Endothelial cell of umbilical vein (primary cell): Measurements from ENCODE around the gene LCTL. TPM values are rescaled to one million over a fixed set of nuclear protein-coding genes. Genes with fewer than 3 reads are reported as not detected.

Experiments used
- BruUV-seq: library from RNA; stranded (reverse); fragments of 400-500 nt; replicated peaks from 2 replicates; lab custom pipeline; 2021; lab: Mats Ljungman, UMichigan
- CTCF ChIA-PET: fragments of 300-600, 350-600 bp; sonication (Branson Sonifier 250); formaldehyde crosslinking; loops from one replicate; lab custom pipeline; 2021; ENCODE audit warnings: antibody characterized with exemption, inconsistent platforms; lab: Charles Lee
- POLR2A ChIA-PET: fragments of 300-600, 350-600 bp; sonication (Branson Sonifier 250); formaldehyde crosslinking; loops from one replicate; lab custom pipeline; 2021; ENCODE audit warnings: antibody characterized with exemption, inconsistent platforms; lab: Charles Lee
- DNase-seq: peaks from one replicate; pipeline ENCODE4 v3.0.0-alpha.2; 2011; ENCODE audit warnings: low read depth, low spot score
- FAIRE-seq: peaks from 2 replicates; lab custom pipeline; 2011; peaks lifted over from hg19 to GRCh38; lab: Jason Lieb, UNC
- H2AFZ ChIP-seq: 2 replicates; pipeline ENCODE4 v1.6.0; 2012; ENCODE audit warnings: low read depth, low read length, control low read depth, inconsistent platforms
- H3K27ac ChIP-seq: 2 replicates; pipeline ENCODE4 v1.5.1; 2011; ENCODE audit warnings: low read depth, mild to moderate bottlenecking, control low read depth, low read length, moderate library complexity; ENCODE audit not compliant: insufficient read depth
- H3K27me3 ChIP-seq, 2 experiments: 2 replicates each; pipeline versions ENCODE4 v1.6.0 to v1.6.1; 2011; ENCODE audit warnings: low read length in 2 of 2, mixed read lengths in 1 of 2; ENCODE audit not compliant: control insufficient read depth in 2 of 2, insufficient read depth in 2 of 2
- H3K36me3 ChIP-seq, 2 experiments: 2 replicates in 1 of 2; 3 replicates in 1 of 2; pipeline ENCODE4 v1.5.1; 2011; ENCODE audit warnings: low read length in 2 of 2, mild to moderate bottlenecking in 1 of 2, moderate library complexity in 1 of 2; ENCODE audit not compliant: control insufficient read depth in 2 of 2, insufficient read depth in 2 of 2; ENCODE audit errors: extremely low read depth in 1 of 2
- H3K4me1 ChIP-seq: 3 replicates; pipeline ENCODE4 v1.5.1; 2011; ENCODE audit warnings: mild to moderate bottlenecking, low read length; ENCODE audit not compliant: control insufficient read depth, insufficient read depth; ENCODE audit errors: extremely low read depth
- H3K4me2 ChIP-seq: 2 replicates; pipeline ENCODE4 v1.6.1; 2011; ENCODE audit warnings: low read length, control low read depth, mixed read lengths; ENCODE audit not compliant: insufficient read depth
- H3K4me3 ChIP-seq, 3 experiments: fragments of 200-600 bp in 1 of 3; sonication (generic), shearing (Covaris generic) in 1 of 3; replicated peaks in 1 of 3; 2 replicates each; pipeline ENCODE4 v1.5.1; 2011 to 2016; ENCODE audit warnings: control low read depth in 3 of 3, low read length in 3 of 3, mild to moderate bottlenecking in 2 of 3, inconsistent platforms in 1 of 3, low read depth in 1 of 3, moderate library complexity in 1 of 3; ENCODE audit not compliant: insufficient read depth in 1 of 3
- H3K79me2 ChIP-seq: 2 replicates; pipeline ENCODE4 v1.6.0; 2012; ENCODE audit warnings: low read length, inconsistent platforms; ENCODE audit not compliant: control insufficient read depth, insufficient read depth
- H3K9ac ChIP-seq: replicated peaks from 2 replicates; pipeline ENCODE3; 2011; ENCODE audit warnings: low read length, control low read depth; ENCODE audit not compliant: insufficient read depth; ENCODE audit errors: extremely low read depth
- H3K9me1 ChIP-seq: replicated peaks from 3 replicates; pipeline ENCODE4 v1.6.0; 2011; ENCODE audit warnings: mild to moderate bottlenecking, low read length; ENCODE audit not compliant: control insufficient read depth, insufficient read depth; ENCODE audit errors: extremely low read depth
- H3K9me3 ChIP-seq: replicated peaks from 2 replicates; pipeline ENCODE4 v1.5.1; 2012; ENCODE audit warnings: low read length, inconsistent platforms; ENCODE audit not compliant: control insufficient read depth, insufficient read depth
- H4K20me1 ChIP-seq: replicated peaks from 2 replicates; pipeline ENCODE3; 2011; ENCODE audit warnings: mild to moderate bottlenecking, low read length; ENCODE audit not compliant: control insufficient read depth, insufficient read depth; ENCODE audit errors: extremely low read depth
- EZH2 ChIP-seq: IDR thresholded peaks from 2 replicates; pipeline ENCODE4 v1.6.1; 2012; ENCODE audit warnings: borderline replicate concordance, low read depth, mild to moderate bottlenecking, moderate library complexity, low read length, inconsistent platforms; ENCODE audit not compliant: severe bottlenecking
- FOS ChIP-seq: IDR thresholded peaks from 2 replicates; pipeline ENCODE4 v1.6.1; 2011; ENCODE audit warnings: mild to moderate bottlenecking, low read length, moderate library complexity, borderline replicate concordance; ENCODE audit not compliant: insufficient read depth
- GATA2 ChIP-seq: IDR thresholded peaks from 2 replicates; pipeline ENCODE4 v1.7.0; 2011; ENCODE audit warnings: low read depth, mild to moderate bottlenecking, moderate library complexity, mixed read lengths, low read length; ENCODE audit not compliant: insufficient read length, insufficient read depth
- JUN ChIP-seq: IDR thresholded peaks from 2 replicates; pipeline ENCODE4 v1.6.1; 2011; ENCODE audit warnings: borderline replicate concordance, low read depth; ENCODE audit not compliant: insufficient read length, insufficient read depth
- MYC ChIP-seq: IDR thresholded peaks from one replicate; pipeline ENCODE4 v1.6.1; 2011; ENCODE audit warnings: mild to moderate bottlenecking, low read depth, low read length
- POLR2A ChIP-seq: IDR thresholded peaks from 2 replicates; pipeline ENCODE4 v1.6.1; 2012; ENCODE audit warnings: low read depth, mild to moderate bottlenecking, control low read depth, low read length
- POLR2AphosphoS5 ChIP-seq: IDR thresholded peaks from 2 replicates; pipeline ENCODE4 v1.6.1; 2012; ENCODE audit warnings: low read depth, mild to moderate bottlenecking, control low read depth, low read length, moderate library complexity; ENCODE audit not compliant: insufficient read depth
- dilution Hi-C: fragments of 300-500 bp; cut with MboI; formaldehyde crosslinking; loops from one replicate; pipeline ENCODE4 v1.15.0; 2019; ENCODE audit warnings: low sequenced_read_pairs; ENCODE audit not compliant: extremely low pct_ligation_motif_present
- intact Hi-C: fragments of 100-400 bp; cut with micrococcal nuclease; formaldehyde crosslinking; loops from one replicate; pipeline ENCODE4 v1.10.0; 2022
- polyA plus RNA-seq, 4 experiments: library from polyadenylated mRNA; depleted of rRNA in 3 of 4; stranded (reverse) in 3 of 4; unstranded in 1 of 4; fragments of >200 nt; gene quantifications; 2 replicates each; pipeline versions ENCODE4 v1.2.1 to v1.2.3, GENCODE V29; 2011 to 2012; ENCODE audit warnings: missing spikeins in 1 of 4
- total RNA-seq: library from RNA; stranded (reverse); gene quantifications from 2 replicates; pipeline ENCODE4 v1.2.3, GENCODE V29; 2021
- TF ChIP-seq, protein P1 (sequence below), 2 donors: IDR thresholded peaks; 1 replicate in 1 of 2; 2 replicates in 1 of 2; pipeline ENCODE4 v1.5.1; 2011; ENCODE audit warnings: low read length in 2 of 2, mild to moderate bottlenecking in 2 of 2, moderate library complexity in 2 of 2, control low read depth in 1 of 2, inconsistent platforms in 1 of 2, low read depth in 1 of 2; ENCODE audit not compliant: insufficient read depth in 1 of 2; ENCODE audit errors: extremely low read depth in 1 of 2
- TF ChIP-seq, protein P2 (sequence below): IDR thresholded peaks from 2 replicates; pipeline ENCODE4 v1.6.1; 2011; ENCODE audit not compliant: insufficient read depth, insufficient read length

Gene LCTL
- total and polyA plus RNA-seq, 2 donors (not counting 3 experiments of a cell fraction or from before 2014, with no cell fraction given), result 0.04 TPM; not detected in 1

DNA sequence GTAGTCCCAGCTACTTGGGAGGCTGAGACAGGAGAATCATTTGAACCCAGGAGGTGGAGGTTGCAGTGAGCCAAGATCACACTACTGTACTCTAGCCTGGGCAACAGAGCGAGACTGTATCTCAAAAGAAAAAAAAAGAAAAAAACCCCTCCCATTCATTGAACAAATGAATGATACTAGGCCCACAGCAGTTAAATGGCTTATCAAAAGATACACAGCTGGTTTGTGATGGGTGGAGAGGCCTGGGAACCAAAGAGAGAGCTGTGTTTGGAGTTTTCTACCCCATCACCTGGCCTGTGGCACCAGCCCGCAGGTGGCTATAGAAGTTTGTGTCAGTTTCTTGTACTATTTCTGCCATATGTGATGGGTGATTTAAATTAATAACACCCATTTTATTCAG is 43.1 kb upstream of the LCTL start:
- Histone ChIP-seq H3K4me2 (no peak overlapping the region), H3K9ac (no peak overlapping the region), H3K79me2 (no peaks in the 10 kb centered on the region), H3K9me1 (no peaks in the 10 kb centered on the region), H3K36me3 (no peaks in the 10 kb centered on the region), H3K4me3 (no peak overlapping the region), H4K20me1 (no peaks in the 10 kb centered on the region), H3K27me3 (no peaks in the 10 kb centered on the region), H3K4me1 (peaks cover 8% of the 10 kb centered on the region), H2AFZ (no peak overlapping the region), H3K27ac (no peak overlapping the region), H3K9me3 (no peaks in the 10 kb centered on the region)
- FAIRE-seq (no peak), DNase-seq (no peak)
- ChIA-PET CTCF (interaction anchor here (1.0 to 11.3 kb wide), 6 partner anchors 10 to 252 kb away, joined by 3 to 152 read pairs (median 6); no protein-coding TSS in a partner anchor), POLR2A (no interaction called here)
- no TSS peak for BruUV-seq
- intact Hi-C loops (no loop called here), dilution Hi-C loops (no loop called here)
- TF ChIP-seq JUN, result no peak
- no peak for TF ChIP-seq GATA2
- no peak for TF ChIP-seq POLR2AphosphoS5
- no peak for TF ChIP-seq FOS
- TF ChIP-seq MYC, result no peak
- TF ChIP-seq EZH2, result no peak
- TF ChIP-seq, protein P1, sequence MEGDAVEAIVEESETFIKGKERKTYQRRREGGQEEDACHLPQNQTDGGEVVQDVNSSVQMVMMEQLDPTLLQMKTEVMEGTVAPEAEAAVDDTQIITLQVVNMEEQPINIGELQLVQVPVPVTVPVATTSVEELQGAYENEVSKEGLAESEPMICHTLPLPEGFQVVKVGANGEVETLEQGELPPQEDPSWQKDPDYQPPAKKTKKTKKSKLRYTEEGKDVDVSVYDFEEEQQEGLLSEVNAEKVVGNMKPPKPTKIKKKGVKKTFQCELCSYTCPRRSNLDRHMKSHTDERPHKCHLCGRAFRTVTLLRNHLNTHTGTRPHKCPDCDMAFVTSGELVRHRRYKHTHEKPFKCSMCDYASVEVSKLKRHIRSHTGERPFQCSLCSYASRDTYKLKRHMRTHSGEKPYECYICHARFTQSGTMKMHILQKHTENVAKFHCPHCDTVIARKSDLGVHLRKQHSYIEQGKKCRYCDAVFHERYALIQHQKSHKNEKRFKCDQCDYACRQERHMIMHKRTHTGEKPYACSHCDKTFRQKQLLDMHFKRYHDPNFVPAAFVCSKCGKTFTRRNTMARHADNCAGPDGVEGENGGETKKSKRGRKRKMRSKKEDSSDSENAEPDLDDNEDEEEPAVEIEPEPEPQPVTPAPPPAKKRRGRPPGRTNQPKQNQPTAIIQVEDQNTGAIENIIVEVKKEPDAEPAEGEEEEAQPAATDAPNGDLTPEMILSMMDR (IDR thresholded peaks at IDR 0.05; ENCODE audit: extremely low read depth in 1 of 2, insufficient read depth in 1 of 2, low read depth in 1 of 2, low read length in 2 of 2), result no peak
- no peak for TF ChIP-seq POLR2A
- TF ChIP-seq, protein P2, sequence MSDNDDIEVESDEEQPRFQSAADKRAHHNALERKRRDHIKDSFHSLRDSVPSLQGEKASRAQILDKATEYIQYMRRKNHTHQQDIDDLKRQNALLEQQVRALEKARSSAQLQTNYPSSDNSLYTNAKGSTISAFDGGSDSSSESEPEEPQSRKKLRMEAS, result no peak
